Effector memory CD4-positive, alpha-beta T cell (primary cell): ENCODE measurements around the gene PMEPA1.

Source experiments
- DNase-seq, 3 donors: peaks; one replicate each; pipeline ENCODE4 v3.0.0-alpha.2; 2020
- H3K27ac ChIP-seq: 2 replicates; pipeline ENCODE4 v1.7.0; 2013; ENCODE audit warnings: mild to moderate bottlenecking, low read length, moderate library complexity; ENCODE audit not compliant: insufficient read depth, poor library complexity, severe bottlenecking
- H3K27me3 ChIP-seq: replicated peaks from 2 replicates; pipeline ENCODE4 v1.7.0; 2013; ENCODE audit warnings: mild to moderate bottlenecking, low read length; ENCODE audit not compliant: insufficient read depth, control insufficient read depth, poor library complexity, severe bottlenecking
- H3K36me3 ChIP-seq: 2 replicates; pipeline ENCODE4 v1.7.0; 2013; ENCODE audit warnings: mild to moderate bottlenecking, low read length, moderate library complexity; ENCODE audit not compliant: control insufficient read depth, insufficient read depth
- H3K4me1 ChIP-seq: 2 replicates; pipeline ENCODE4 v1.7.0; 2013; ENCODE audit warnings: low read length, mild to moderate bottlenecking; ENCODE audit not compliant: control insufficient read depth, insufficient read depth, poor library complexity, severe bottlenecking
- H3K4me3 ChIP-seq: 2 replicates; pipeline ENCODE4 v1.7.0; 2013; ENCODE audit warnings: low read length, low read depth, mild to moderate bottlenecking; ENCODE audit not compliant: insufficient read depth, poor library complexity, severe bottlenecking
- H3K9me3 ChIP-seq: 2 replicates; pipeline ENCODE4 v1.7.0; 2013; ENCODE audit warnings: mild to moderate bottlenecking, low read length, moderate library complexity; ENCODE audit not compliant: control insufficient read depth

Gene PMEPA1

DNA sequence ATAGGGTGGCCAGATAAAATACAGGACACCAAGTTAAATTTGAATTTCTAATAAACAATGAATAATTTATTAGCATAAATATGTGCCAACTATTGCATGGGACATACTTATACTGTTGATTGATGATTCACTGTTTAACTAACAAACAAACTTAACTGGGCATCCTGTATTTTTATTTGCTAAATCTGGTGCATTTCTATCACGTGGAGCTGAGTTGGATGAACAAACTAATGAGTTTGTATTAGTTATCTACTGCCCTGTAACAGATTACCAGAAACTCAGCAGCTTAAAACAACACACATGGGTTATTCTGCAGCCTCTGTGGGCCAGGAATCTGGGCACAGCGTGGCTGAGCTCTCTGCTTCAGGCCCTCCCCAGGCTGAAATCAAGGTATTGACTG is 28.2 kb upstream of the PMEPA1 start:
- H3K27ac ChIP-seq: no peak overlapping the region
- H3K4me1 ChIP-seq: no peaks in the 10 kb centered on the region
- no peaks in the 10 kb centered on the region for H3K36me3 ChIP-seq
- no peak overlapping the region for H3K4me3 ChIP-seq
- H3K27me3 ChIP-seq: no peaks in the 10 kb centered on the region
- DNase-seq: no peak
- H3K9me3 ChIP-seq: no peaks in the 10 kb centered on the region

DNA sequence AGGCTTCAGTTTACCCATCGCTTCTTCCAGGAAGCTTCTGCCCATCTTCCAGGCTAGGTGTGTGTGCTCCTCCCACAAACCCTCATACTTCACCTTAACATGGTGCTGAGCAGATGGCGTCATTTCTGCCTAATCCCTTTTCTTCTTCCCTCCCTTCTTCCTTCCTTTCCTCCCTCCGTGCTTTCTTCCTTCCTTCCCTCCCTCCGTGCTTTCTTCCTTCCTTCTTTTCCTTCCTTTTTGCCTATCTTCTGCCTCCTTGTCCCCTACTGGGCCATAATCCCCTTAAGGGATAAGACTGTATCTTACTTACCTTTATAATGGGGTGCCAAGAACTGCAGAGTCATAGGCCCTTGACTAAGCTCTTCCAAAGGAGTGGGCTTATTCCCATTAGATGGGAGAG is 27.5 kb upstream of the PMEPA1 start:
- no peaks in the 10 kb centered on the region for H3K4me1 ChIP-seq
- H3K27ac ChIP-seq: no peak overlapping the region
- no peak overlapping the region for H3K4me3 ChIP-seq
- no peaks in the 10 kb centered on the region for H3K27me3 ChIP-seq
- H3K9me3 ChIP-seq: no peaks in the 10 kb centered on the region
- no peak for DNase-seq
- no peaks in the 10 kb centered on the region for H3K36me3 ChIP-seq

DNA sequence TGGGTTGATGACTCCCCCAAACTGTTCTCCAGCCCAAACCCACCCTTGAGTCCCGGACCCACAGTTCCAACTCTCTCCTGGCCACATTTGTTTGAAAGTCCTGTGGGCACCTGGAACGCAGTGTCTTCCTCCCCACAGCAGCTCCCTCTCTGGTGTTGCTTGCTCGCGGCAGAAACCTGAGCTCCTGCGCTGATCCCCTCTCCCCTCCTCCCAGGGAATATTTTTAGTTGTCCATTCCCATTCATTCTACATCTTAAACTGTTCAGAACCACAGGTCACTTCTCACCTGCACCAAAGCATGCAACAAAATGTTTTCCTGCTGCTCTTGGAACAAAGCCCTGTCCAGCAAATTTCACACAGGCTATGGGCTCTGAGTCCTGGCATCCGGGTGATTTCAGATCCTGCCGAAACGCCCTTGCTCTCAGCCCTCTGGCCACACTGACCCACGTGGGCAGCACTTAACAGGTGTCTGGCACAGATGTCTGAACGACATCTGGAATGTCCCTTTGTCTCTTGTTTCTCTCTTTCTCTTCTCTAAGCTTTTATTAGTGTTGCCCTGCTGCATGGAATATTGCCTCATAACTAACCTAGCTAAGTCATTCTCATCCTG is 27.0 kb upstream of the PMEPA1 start:
- Histone ChIP-seq H3K27me3 (no peaks in the 10 kb centered on the region), H3K4me1 (no peaks in the 10 kb centered on the region), H3K27ac (no peak overlapping the region), H3K9me3 (no peaks in the 10 kb centered on the region), H3K36me3 (no peaks in the 10 kb centered on the region), H3K4me3 (no peak overlapping the region)
- DNase-seq: no peak

DNA sequence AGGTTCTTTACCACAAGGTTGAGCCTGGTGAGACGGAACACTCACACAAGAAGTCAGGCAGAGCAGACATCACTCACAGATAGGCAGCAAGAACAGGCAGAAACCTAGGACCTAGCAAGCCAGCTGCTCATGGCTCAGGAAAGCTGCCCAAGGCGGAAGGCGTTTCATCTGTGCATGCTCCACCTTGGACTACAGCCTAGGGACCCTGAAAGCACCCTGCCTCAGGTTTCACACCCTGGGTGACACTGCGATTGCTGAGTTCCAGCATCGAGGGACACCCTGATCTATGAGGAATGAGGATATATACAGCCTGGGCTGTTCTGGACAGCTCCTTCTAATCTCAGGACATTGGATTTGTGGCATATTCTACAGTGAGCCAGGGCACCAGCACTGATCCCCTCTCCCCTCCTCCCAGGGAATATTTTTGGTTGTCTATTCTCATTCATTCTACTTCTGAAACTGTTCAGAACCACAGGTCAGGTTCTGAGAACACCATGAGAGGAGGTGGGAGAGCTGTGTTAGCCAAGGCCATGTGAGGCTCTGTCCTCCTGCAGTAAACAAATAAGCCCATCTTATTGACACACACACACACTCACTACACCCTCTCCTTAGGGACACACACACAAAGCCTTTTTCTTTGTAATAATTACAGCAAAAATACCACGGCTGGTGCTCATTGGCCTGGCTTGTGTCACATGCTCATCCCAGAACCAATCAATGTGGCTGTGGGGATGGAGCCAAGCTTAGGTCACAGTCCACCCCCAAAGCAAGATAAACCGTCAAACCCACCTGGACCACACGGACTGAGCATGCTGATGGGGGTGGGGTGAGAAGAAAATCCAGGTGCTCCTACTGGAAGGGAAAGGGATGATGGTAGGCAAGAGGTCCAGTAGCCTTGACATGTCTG is 26.3 kb upstream of the PMEPA1 start:
- H3K36me3 ChIP-seq: no peaks in the 10 kb centered on the region
- H3K27ac ChIP-seq: no peak overlapping the region
- no peaks in the 10 kb centered on the region for H3K9me3 ChIP-seq
- no peaks in the 10 kb centered on the region for H3K27me3 ChIP-seq
- H3K4me3 ChIP-seq: no peak overlapping the region
- DNase-seq: no peak
- H3K4me1 ChIP-seq: no peaks in the 10 kb centered on the region

DNA sequence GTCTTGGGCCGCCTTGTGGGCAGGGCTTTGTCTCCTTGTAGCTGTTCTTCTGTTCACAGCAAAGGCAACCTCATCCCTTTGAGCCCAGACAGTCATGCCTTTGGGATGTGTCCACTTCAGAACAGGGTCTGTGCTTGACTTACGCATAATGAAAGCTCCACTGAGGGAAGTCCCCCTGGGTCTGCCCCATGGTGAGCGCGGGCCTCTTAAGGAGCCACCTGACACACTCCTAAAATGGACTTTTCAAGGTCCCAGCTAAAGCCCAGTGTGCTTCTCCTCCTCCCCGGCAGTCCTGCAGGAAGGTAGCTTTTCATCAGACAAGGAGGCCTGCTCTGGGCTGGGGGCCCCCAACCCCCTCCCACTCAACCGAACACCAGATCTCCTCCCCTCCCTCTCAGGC is 24.9 kb upstream of the PMEPA1 start:
- no peak overlapping the region for H3K27ac ChIP-seq
- no peak for DNase-seq
- no peaks in the 10 kb centered on the region for H3K27me3 ChIP-seq
- H3K4me1 ChIP-seq: no peaks in the 10 kb centered on the region
- no peaks in the 10 kb centered on the region for H3K36me3 ChIP-seq
- no peaks in the 10 kb centered on the region for H3K9me3 ChIP-seq
- no peak overlapping the region for H3K4me3 ChIP-seq

DNA sequence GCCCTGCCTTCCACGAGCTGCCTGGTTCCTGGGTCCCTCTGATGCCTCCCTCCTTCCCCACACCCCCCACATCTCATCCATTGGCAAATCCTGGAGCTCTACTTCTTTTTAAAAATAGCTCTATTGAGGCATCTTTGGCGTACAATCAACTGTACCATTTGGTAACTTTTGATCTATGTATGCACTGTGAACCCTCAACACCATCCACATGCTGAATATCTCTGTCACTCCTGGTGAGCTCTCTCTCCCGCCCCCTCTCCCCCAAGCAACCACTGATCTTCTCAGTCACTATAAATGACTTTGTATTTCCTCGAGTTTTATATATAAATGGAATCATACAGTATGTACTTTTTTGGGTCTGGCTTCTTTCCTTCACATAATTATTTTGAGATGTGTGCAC is 22.4 kb upstream of the PMEPA1 start:
- H3K27ac ChIP-seq: no peak overlapping the region

DNA sequence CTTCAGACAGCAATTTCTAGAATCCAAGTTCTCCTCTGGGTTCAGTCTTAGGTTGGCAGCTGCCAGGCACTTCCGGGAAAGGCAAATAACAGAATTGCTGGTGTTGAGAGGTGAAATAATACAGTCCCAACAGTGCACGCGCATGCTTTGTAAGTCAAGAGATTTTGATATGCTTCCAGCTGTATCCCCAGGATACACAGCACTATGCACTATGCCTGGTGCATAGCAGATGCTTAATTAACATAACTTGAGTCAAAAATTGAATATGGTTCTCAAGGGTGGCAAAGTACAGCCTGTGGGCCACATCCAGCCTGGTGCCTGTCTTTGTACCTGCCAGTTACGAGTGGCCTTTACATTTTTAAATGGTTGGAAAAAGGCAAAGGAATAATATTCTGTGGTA is 18.9 kb upstream of the PMEPA1 start:
- DNase-seq: no peak
- Histone ChIP-seq H3K4me1 (no peaks in the 10 kb centered on the region), H3K27me3 (no peaks in the 10 kb centered on the region), H3K36me3 (no peaks in the 10 kb centered on the region), H3K9me3 (no peaks in the 10 kb centered on the region), H3K27ac (no peak overlapping the region), H3K4me3 (no peak overlapping the region)

More for the DNA sequence above, 22.4 kb upstream of the PMEPA1 start:
- no peak for DNase-seq
- no peaks in the 10 kb centered on the region for H3K36me3 ChIP-seq
- no peaks in the 10 kb centered on the region for H3K9me3 ChIP-seq
- no peaks in the 10 kb centered on the region for H3K27me3 ChIP-seq
- H3K4me1 ChIP-seq: no peaks in the 10 kb centered on the region
- H3K4me3 ChIP-seq: no peak overlapping the region

DNA sequence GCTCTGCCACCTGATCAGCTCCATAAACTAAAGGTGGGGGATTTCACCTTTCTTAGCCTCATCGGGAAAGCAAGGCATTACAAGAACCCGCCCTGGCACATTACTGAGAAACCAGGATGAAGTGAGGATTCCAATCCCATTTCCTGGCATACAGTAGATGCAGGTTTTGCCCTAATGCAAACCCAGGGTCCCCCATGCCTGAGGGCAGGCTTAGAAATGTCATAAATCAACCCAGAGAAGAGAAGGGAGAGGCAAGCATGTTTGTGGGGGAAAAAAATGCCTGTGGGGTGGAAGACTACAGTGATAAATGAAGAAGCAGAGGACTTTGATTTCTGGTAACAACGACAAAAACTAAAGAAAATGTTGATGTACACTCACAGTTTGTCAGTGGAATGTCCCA is 18.0 kb upstream of the PMEPA1 start:
- no peaks in the 10 kb centered on the region for H3K9me3 ChIP-seq
- H3K27me3 ChIP-seq: no peaks in the 10 kb centered on the region

DNA sequence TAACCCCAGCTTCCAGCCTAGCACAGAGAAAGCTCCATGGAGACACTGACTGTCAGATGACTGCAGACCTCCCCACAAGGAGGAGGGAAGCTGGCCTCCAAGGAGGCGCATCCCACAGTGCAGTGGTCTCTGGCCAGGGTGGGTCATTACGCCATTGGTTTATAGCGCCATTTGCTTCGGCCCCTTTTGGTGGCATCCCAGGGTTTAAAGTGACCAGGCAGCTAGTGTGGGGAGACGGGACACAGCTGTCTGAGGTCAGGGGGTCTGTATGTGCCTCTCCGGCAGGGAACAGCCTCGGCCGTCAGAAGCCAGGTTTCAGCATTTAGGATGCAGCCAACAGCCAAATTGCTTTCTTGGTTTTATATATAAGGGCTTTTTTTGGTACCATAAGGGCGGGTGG is 15.8 kb upstream of the PMEPA1 start:
- no peak for DNase-seq
- H3K27ac ChIP-seq: no peak overlapping the region
- H3K4me3 ChIP-seq: no peak overlapping the region
- H3K36me3 ChIP-seq: no peaks in the 10 kb centered on the region
- no peaks in the 10 kb centered on the region for H3K27me3 ChIP-seq
- H3K9me3 ChIP-seq: no peaks in the 10 kb centered on the region
- H3K4me1 ChIP-seq: no peaks in the 10 kb centered on the region

More for the DNA sequence above, 18.0 kb upstream of the PMEPA1 start:
- H3K27ac ChIP-seq: no peak overlapping the region
- no peak overlapping the region for H3K4me3 ChIP-seq
- no peaks in the 10 kb centered on the region for H3K4me1 ChIP-seq
- no peak for DNase-seq
- H3K36me3 ChIP-seq: no peaks in the 10 kb centered on the region

DNA sequence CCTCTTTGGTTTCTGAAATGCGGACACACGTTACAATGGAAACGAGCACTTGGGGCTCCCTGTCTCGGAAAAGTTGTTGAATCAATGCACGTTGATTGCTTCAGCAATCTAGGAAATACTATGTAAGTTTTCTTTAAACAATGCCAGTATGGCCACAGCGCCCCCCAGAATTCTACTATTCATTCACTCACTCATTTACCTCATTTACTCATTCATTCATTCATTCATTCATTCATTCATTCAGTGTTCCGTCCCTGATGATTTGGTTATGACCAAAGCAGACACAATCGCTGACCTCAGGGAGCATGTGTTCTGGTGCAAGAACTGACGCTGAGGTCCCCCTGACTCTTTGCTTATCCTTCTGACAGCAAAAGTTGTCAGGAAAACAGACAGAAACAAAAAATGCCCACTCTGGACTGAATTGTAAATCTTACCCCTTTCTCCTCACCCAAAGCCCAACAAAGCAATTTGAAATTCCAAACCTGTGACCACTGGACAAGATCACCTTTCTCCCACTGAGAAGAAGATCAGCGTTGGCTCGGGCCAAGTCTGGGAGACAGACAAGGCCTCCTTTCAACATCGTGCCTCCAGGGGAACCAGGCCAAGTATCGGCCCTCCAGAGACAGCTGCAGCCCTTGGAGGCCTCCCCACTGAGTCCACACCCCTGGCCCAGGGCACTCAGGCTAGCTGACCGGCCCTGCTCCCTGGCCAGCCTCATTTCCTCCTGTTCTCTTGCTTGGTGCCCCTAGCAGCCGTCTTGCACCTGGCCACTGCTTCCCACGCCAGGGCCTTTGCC is 15.0 kb upstream of the PMEPA1 start:
- no peaks in the 10 kb centered on the region for H3K4me1 ChIP-seq
- H3K9me3 ChIP-seq: no peaks in the 10 kb centered on the region
- H3K27me3 ChIP-seq: no peaks in the 10 kb centered on the region

More for the DNA sequence above, 15.0 kb upstream of the PMEPA1 start:
- Histone ChIP-seq H3K4me3 (no peak overlapping the region), H3K36me3 (no peaks in the 10 kb centered on the region), H3K27ac (no peak overlapping the region)
- DNase-seq: no peak
